OCI-LY3 (cell line): ENCODE results near the gene DPH3.

Experiments
- EZH2phosphoT487 ChIP-seq: fragments of 200-600 bp; shearing (Covaris generic); IDR thresholded peaks from 2 replicates; pipeline ENCODE4 v1.6.1; 2018; ENCODE audit warnings: antibody characterized with exemption, mixed run types, low read depth
- TF ChIP-seq, protein P1 (sequence below): fragments of 200-600, 300-600 bp; sonication (generic); IDR thresholded peaks from 2 replicates; pipeline ENCODE4 v1.5.1; 2014; ENCODE audit warnings: antibody characterized with exemption, low read length, low read depth

DNA sequence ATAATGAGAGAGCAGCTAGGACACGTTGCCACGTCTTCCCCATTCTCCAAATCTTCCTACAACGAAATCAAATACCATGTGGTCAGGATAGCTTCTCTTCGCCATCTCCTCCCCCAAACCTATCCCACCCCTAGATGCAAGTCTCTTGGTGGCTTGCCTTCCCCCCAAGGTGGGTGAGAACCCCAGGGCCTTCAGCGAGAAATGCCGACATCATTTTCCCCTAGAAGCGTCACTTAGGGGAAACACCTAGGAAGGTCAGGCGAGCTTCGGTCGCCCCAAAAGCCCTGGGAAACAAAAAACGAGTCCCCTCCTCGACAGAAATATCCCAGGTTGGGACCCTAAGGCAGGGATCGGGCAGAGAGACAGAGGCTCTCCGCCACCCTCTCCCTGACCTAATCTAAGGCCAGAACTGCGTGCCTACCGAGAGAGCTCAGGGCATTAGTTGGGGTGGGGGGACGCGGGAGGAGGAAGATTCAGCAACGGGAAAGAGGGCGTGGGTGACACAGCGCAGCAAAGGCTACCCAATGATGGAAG, 502 bp downstream of the DPH3 start:
- TF ChIP-seq, protein P1, sequence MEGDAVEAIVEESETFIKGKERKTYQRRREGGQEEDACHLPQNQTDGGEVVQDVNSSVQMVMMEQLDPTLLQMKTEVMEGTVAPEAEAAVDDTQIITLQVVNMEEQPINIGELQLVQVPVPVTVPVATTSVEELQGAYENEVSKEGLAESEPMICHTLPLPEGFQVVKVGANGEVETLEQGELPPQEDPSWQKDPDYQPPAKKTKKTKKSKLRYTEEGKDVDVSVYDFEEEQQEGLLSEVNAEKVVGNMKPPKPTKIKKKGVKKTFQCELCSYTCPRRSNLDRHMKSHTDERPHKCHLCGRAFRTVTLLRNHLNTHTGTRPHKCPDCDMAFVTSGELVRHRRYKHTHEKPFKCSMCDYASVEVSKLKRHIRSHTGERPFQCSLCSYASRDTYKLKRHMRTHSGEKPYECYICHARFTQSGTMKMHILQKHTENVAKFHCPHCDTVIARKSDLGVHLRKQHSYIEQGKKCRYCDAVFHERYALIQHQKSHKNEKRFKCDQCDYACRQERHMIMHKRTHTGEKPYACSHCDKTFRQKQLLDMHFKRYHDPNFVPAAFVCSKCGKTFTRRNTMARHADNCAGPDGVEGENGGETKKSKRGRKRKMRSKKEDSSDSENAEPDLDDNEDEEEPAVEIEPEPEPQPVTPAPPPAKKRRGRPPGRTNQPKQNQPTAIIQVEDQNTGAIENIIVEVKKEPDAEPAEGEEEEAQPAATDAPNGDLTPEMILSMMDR: no peak
- no peak for TF ChIP-seq EZH2phosphoT487
